ENCODE data around the gene WHRN.

The WHRN gene

DNA sequence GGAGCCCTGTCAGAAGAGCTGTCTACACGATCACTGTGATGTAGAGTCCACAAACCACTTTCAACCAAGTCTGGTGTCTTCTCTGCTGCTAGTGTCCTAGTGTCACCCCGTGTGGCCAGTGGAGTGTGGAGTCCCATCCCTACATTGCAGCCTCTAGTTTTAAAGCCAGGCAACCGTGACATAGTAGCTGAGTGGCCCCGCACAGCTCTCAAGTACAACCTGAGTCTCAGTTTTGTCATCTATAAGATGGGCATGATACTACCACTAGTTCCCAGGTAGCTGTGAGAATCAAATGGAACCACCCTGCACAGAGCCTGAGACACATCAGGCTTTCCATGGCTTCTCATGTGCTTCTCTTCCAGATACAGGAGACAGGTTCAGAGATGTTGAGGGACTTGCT is 74.3 kb downstream of the WHRN start:
- CTCF ChIA-PET: interaction anchor here (0.6 kb wide), 1 partner anchor 211 kb away, joined by 3 read pairs; no protein-coding TSS in a partner anchor

DNA sequence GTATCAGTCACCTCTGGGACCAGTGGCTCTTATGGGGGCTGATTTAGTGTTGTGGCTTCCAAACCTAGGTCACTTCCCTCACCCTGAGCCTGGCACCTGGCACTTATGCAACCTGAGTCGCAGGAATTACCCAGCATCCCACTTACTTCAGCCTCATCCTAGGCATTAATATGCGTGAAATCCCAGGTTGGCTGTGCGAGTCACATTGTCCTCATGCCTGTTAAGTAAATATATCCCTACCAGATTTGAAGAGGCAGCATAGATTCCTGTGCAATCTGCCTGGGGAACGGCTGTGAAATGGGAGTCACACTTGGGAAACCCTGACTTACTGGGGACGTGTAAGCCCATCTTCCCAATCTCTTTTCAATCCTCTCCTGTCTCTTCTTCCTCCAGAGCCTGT is 74.8 kb downstream of the WHRN start:
- POLR2A ChIA-PET: no interaction called here
- DNase-seq (ENCODE audit: extremely low spot score): no peak
- TF ChIP-seq SP1 (IDR thresholded peaks at IDR 0.05) (no peak), NFRKB (IDR thresholded peaks at IDR 0.05) (no peak), L3MBTL2 (conservative IDR thresholded peaks at IDR 0.05) (no peak), TARDBP (IDR thresholded peaks at IDR 0.05) (no peak), ELF4 (IDR thresholded peaks at IDR 0.05) (no peak), FOXA1 (IDR thresholded peaks at IDR 0.05) (no peak), SUZ12 (IDR thresholded peaks at IDR 0.05) (no peak), LEF1 (IDR thresholded peaks at IDR 0.05; ENCODE audit: borderline replicate concordance) (no peak), BHLHE40 (IDR thresholded peaks at IDR 0.05; ENCODE audit: borderline replicate concordance) (no peak), HDGF (IDR thresholded peaks at IDR 0.05; ENCODE audit: borderline replicate concordance) (no peak), FOXM1 (IDR thresholded peaks at IDR 0.05; ENCODE audit: borderline replicate concordance) (no peak), CTBP1 (IDR thresholded peaks at IDR 0.05; ENCODE audit: borderline replicate concordance) (no peak), ZNF384 (IDR thresholded peaks at IDR 0.05) (no peak), ARNT (IDR thresholded peaks at IDR 0.05) (no peak), FOXK2 (IDR thresholded peaks at IDR 0.05) (no peak)
- TF ChIP-seq, protein P1, sequence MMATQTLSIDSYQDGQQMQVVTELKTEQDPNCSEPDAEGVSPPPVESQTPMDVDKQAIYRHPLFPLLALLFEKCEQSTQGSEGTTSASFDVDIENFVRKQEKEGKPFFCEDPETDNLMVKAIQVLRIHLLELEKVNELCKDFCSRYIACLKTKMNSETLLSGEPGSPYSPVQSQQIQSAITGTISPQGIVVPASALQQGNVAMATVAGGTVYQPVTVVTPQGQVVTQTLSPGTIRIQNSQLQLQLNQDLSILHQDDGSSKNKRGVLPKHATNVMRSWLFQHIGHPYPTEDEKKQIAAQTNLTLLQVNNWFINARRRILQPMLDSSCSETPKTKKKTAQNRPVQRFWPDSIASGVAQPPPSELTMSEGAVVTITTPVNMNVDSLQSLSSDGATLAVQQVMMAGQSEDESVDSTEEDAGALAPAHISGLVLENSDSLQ (IDR thresholded peaks at IDR 0.05): no peak
- CTCF ChIA-PET: no interaction called here

More for the DNA sequence above, 74.3 kb downstream of the WHRN start:
- DNase-seq (ENCODE audit: extremely low spot score): no peak
- TF ChIP-seq CTBP1 (IDR thresholded peaks at IDR 0.05; ENCODE audit: borderline replicate concordance) (no peak), TARDBP (IDR thresholded peaks at IDR 0.05) (no peak), FOXK2 (IDR thresholded peaks at IDR 0.05) (no peak), NFRKB (IDR thresholded peaks at IDR 0.05) (no peak), BHLHE40 (IDR thresholded peaks at IDR 0.05; ENCODE audit: borderline replicate concordance) (no peak), ARNT (IDR thresholded peaks at IDR 0.05) (no peak), SP1 (IDR thresholded peaks at IDR 0.05) (no peak), FOXM1 (IDR thresholded peaks at IDR 0.05; ENCODE audit: borderline replicate concordance) (no peak), HDGF (IDR thresholded peaks at IDR 0.05; ENCODE audit: borderline replicate concordance) (no peak), LEF1 (IDR thresholded peaks at IDR 0.05; ENCODE audit: borderline replicate concordance) (no peak), FOXA1 (IDR thresholded peaks at IDR 0.05) (no peak), SUZ12 (IDR thresholded peaks at IDR 0.05) (no peak), L3MBTL2 (conservative IDR thresholded peaks at IDR 0.05) (no peak), ZNF384 (IDR thresholded peaks at IDR 0.05) (no peak)
- TF ChIP-seq, protein P1 (IDR thresholded peaks at IDR 0.05): no peak
- POLR2A ChIA-PET: interaction anchor here (0.6 kb wide), 1 partner anchor 169 kb away, joined by 3 read pairs; no protein-coding TSS in a partner anchor

DNA sequence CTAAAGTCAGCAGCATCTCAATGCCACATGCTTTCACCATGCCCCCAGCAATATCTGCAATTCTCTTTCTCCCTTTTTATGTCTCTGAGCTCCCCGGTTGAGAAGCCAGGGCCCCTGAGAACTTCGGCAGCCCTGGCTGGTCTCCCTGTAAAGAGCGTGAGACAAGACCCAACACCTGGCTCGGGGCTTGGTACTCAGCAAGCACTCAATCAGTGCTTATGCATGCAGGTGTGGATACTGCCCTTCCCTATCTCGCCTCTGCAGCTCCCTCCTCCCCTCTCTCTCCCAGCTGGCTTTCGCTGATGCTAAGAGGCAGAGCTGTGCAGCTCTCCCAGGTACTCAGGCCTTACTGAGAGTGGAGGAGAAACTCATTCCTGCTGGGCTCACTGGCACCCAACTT is 75.8 kb downstream of the WHRN start:
- TF ChIP-seq ELF4 (IDR thresholded peaks at IDR 0.05) (no peak), ZNF384 (IDR thresholded peaks at IDR 0.05) (no peak), SUZ12 (IDR thresholded peaks at IDR 0.05) (no peak), L3MBTL2 (conservative IDR thresholded peaks at IDR 0.05) (no peak), NFRKB (IDR thresholded peaks at IDR 0.05) (no peak), CTBP1 (IDR thresholded peaks at IDR 0.05; ENCODE audit: borderline replicate concordance) (no peak), HDGF (IDR thresholded peaks at IDR 0.05; ENCODE audit: borderline replicate concordance) (no peak), TARDBP (IDR thresholded peaks at IDR 0.05) (no peak), LEF1 (IDR thresholded peaks at IDR 0.05; ENCODE audit: borderline replicate concordance) (no peak), SP1 (IDR thresholded peaks at IDR 0.05) (no peak), FOXA1 (IDR thresholded peaks at IDR 0.05) (no peak), FOXM1 (IDR thresholded peaks at IDR 0.05; ENCODE audit: borderline replicate concordance) (no peak), BHLHE40 (IDR thresholded peaks at IDR 0.05; ENCODE audit: borderline replicate concordance) (no peak), ARNT (IDR thresholded peaks at IDR 0.05) (no peak), FOXK2 (IDR thresholded peaks at IDR 0.05) (no peak)
- TF ChIP-seq, protein P1 (IDR thresholded peaks at IDR 0.05): no peak
- no peak for DNase-seq (ENCODE audit: extremely low spot score)
- CTCF ChIA-PET: no interaction called here
- POLR2A ChIA-PET: no interaction called here

DNA sequence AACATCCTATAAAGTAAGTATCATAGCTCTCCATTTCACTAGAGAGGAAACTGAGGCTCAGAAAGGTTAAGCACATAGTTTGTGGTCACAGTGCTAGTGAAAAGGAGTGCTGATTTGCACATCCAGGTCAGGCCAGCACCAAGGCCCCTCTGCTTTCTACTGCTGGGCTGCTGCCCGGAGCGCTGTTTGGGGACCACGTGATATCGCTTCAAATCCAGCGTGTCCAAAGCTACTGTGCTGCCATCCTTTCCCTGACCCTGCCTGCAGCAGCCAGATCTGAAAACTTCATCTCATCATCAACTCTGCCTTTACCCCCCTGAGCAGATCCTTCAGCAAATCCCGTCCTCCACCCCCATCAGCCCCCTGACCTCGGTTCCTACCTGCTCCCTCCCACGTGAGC is 76.8 kb downstream of the WHRN start:
- TF ChIP-seq SP1 (IDR thresholded peaks at IDR 0.05) (no peak), ELF4 (IDR thresholded peaks at IDR 0.05) (no peak), CTBP1 (IDR thresholded peaks at IDR 0.05; ENCODE audit: borderline replicate concordance) (no peak), FOXA1 (IDR thresholded peaks at IDR 0.05) (no peak), FOXM1 (IDR thresholded peaks at IDR 0.05; ENCODE audit: borderline replicate concordance) (no peak), SUZ12 (IDR thresholded peaks at IDR 0.05) (no peak), L3MBTL2 (conservative IDR thresholded peaks at IDR 0.05) (no peak), ZNF384 (IDR thresholded peaks at IDR 0.05) (no peak), TARDBP (IDR thresholded peaks at IDR 0.05) (no peak), BHLHE40 (IDR thresholded peaks at IDR 0.05; ENCODE audit: borderline replicate concordance) (no peak), FOXK2 (IDR thresholded peaks at IDR 0.05) (no peak), HDGF (IDR thresholded peaks at IDR 0.05; ENCODE audit: borderline replicate concordance) (no peak), LEF1 (IDR thresholded peaks at IDR 0.05; ENCODE audit: borderline replicate concordance) (no peak), ARNT (IDR thresholded peaks at IDR 0.05) (no peak)
- TF ChIP-seq, protein P1 (IDR thresholded peaks at IDR 0.05): no peak
- POLR2A ChIA-PET: no interaction called here
- no peak for DNase-seq (ENCODE audit: extremely low spot score)
- CTCF ChIA-PET: interaction anchor here (0.6 to 1.3 kb wide), 2 partner anchors 22 to 40 kb away, joined by 3 read pairs; partner anchors contain the start of gene AKNA

DNA sequence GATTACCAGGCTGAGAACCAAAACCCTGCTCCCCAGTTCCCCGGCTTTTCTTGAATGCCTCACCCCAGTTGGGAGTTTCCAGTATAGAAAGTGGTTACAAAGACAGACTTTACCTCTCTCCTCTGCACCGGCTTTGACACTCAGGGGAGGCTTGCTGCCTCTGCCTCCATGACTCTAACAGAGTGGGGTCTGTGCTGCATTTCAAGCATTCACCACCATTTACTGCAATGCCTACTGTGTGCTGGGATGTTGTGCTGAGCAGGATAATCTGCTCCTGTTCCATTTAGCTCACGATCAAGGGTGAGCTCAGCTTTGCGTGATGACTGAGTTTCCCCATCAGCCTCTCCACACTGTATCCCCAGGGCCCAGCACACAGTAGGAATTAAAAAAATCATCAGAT is 77.6 kb downstream of the WHRN start:
- DNase-seq (ENCODE audit: extremely low spot score): no peak
- TF ChIP-seq CTBP1 (IDR thresholded peaks at IDR 0.05; ENCODE audit: borderline replicate concordance): no peak
- POLR2A ChIA-PET: no interaction called here
- CTCF ChIA-PET: interaction anchor here (1.3 kb wide), 1 partner anchor 22 kb away, joined by 3 read pairs; no protein-coding TSS in a partner anchor

All from HEK293T (cell line).